NCI-H526 (cell line): ENCODE measurements around the gene ORC1.
"Not testable (repeated sequence)": the region's sequence is repeated elsewhere in the genome, so short reads cannot be mapped to it uniquely, and the experiment has no call there.

Experiments
- DNase-seq, 2 experiments: peaks; one replicate each; lab custom pipeline; 2025; lab: John Stamatoyannopoulos, UW

ORC1 gene

GRCh38 chr1:52386458-52386857 is 17.8 kb downstream of the ORC1 start:
- DNase-seq: no peak

GRCh38 chr1:52385376-52385775 is 18.8 kb downstream of the ORC1 start:
- no peak for DNase-seq

- not testable (repeated sequence) for DNase-seq
These were observed 34.4 kb downstream of the ORC1 start for GRCh38 chr1:52369851-52370250.

- peak; percentile 92 for DNase-seq
These were observed 35.6 kb downstream of the ORC1 start for GRCh38 chr1:52368383-52369172.

- no peak for DNase-seq
These were observed 37.0 kb downstream of the ORC1 start for GRCh38 chr1:52367272-52367671.

- no peak for DNase-seq
These were observed 37.8 kb downstream of the ORC1 start for GRCh38 chr1:52366517-52366827.

- DNase-seq: peak; percentile 95 to 99
These were observed 38.3 kb downstream of the ORC1 start, which contains the start of gene CC2D1B for GRCh38 chr1:52365746-52366516. TSS of gene CC2D1B (minus strand) at chr1:52366205. CDS start at chr1:52364620, 1,585 bp downstream.

- peak in 1 of 2 experiments; percentile 32 for DNase-seq
These were observed 39.0 kb downstream of the ORC1 start for GRCh38 chr1:52365071-52365745.

GRCh38 chr1:52364235-52364839 is 39.9 kb downstream of the ORC1 start:
- peak in 1 of 2 experiments; percentile 30 for DNase-seq

- DNase-seq: no peak
These were observed 43.6 kb downstream of the ORC1 start for GRCh38 chr1:52360595-52360968.

- no peak for DNase-seq
These were observed 44.3 kb downstream of the ORC1 start for GRCh38 chr1:52359676-52360594.

GRCh38 chr1:52358851-52359497 is 45.2 kb downstream of the ORC1 start:
- DNase-seq: no peak

- no peak for DNase-seq
These were observed 46.8 kb downstream of the ORC1 start for GRCh38 chr1:52357397-52357796.

GRCh38 chr1:52356818-52357355 is 47.3 kb downstream of the ORC1 start:
- no peak for DNase-seq

GRCh38 chr1:52355847-52356505 is 48.2 kb downstream of the ORC1 start:
- no peak for DNase-seq

- DNase-seq: no peak
These were observed 48.8 kb downstream of the ORC1 start for GRCh38 chr1:52355436-52355835.

GRCh38 chr1:52352690-52353089 is 51.5 kb downstream of the ORC1 start:
- DNase-seq: no peak

- peak in 1 of 2 experiments; percentile 63 for DNase-seq
These were observed 55.4 kb downstream of the ORC1 start for GRCh38 chr1:52348704-52349300.

GRCh38 chr1:52346653-52347052 is 57.6 kb downstream of the ORC1 start:
- DNase-seq: no peak
